A204.1 (cell line): ENCODE results near the gene ZBTB8A.
"Not testable (repeated sequence)": the region's sequence is repeated elsewhere in the genome, so short reads cannot be mapped to it uniquely, and the experiment has no call there.

Experiments
- FAIRE-seq: peaks from 2 replicates; lab custom pipeline; 2012; peaks lifted over from hg19 to GRCh38; lab: Jason Lieb, UNC

ZBTB8A gene

DNA sequence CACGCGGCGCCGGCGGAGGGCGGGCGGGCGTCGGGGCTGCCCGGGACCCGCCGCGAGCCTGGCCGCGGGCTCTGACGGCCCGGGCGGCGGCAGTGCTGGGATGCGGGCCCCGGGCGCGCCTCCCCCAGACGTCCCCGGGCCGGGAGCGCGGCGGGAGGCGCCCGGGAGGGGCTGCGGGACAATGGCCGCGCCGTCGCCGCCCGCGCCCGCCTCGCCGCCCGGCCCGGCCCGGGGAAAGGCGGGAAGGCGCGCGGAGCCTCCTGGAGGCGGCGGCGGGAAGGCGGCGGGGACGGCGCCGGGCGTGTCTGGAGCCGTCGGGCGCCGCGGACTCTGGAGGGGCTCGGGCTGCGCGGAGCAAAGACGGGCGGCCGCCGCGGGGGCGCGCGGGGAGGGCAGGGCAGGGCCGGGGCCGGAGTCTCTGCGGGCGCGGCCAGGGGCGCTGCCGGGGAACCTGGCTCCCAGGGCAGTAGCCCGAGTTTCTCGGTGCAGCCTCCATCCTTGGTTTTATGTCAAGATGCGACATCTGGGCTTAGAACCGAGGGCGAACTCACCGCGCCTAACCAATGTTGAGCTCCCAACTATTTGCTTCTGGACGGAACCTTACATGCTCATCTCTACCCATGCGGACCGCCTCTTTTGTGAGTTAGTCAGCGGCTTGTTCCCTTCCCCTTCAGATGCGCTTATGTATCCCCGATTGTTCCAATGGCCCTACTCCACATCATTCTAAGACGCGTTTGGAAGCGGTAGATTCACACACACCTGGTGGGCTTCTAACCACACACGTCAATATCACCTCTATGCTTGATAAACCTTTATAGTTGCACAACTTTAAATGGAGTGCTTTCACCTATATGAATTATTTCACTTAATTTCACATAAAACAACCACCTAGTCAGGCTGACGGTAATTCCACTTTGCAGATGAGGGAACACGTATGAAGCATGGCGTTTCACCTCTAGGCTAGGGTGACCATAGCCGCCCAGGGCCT, 651 bp downstream of the ZBTB8A start:
- FAIRE-seq: no peak

DNA sequence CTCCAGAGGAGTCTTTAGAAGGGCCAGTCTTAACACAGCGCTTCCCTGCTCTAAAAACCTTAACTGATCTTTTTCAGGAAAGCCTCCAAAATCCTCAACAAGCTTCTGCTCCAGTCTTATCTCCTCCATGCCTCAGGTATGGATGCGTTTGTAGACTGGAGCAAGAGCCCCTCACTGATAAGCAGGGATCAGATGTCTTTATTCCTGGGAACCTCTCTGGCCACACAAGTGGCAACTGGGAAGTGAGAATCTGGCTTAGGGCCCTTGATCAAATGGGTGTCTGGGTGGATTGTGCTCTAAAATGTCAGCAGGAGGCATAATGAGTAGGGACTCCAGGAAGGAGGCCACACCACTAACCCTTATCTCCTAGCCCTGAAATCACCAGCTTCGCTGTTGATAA, 1.4 kb downstream of the ZBTB8A start:
- FAIRE-seq: no peak

DNA sequence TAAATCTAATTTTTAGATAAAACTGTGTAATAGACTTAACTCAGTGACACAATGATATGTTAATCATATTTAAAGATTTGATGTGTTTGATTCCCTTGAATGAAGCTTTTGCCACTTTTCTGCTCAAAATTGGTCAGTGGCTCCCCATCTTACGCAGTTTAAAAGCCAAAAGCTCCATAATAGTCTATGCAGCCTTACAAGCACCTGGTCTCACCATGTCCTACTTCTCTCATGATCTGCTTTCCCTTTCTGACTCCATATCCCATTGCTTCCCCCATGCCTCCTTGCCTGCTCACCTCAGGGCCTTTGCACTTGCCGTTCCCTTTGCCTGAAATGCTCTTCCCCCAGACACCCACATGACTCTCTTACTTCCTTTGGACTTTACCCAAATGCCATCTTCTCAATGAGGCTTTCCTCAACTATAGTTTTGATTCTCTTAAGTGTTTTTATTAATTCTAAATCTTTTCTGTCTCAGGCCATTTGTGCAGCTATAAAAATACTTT, 1.9 kb downstream of the ZBTB8A start:
- FAIRE-seq: no peak

GRCh38 chr1:32546611-32547010, 7.4 kb downstream of the ZBTB8A start:
- no peak for FAIRE-seq

DNA sequence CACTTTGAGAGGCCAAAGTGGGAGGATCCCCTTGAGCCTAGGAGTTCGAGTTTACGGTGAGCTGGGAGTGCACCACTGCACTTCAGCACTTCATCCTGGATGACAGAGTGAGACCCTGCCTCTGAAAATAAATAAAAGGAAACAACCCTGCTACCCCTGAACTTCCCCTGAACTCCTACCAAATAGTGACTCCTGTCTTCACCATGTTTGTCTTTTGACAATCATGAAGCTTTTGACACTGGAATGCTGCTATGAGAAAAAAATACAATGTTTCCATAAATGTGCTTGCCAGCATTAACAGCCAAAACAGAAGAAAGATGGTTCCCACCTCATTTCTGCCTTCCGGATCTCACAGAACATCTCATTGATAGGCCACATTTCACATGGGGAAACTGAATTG, 10.4 kb downstream of the ZBTB8A start:
- no peak for FAIRE-seq

DNA sequence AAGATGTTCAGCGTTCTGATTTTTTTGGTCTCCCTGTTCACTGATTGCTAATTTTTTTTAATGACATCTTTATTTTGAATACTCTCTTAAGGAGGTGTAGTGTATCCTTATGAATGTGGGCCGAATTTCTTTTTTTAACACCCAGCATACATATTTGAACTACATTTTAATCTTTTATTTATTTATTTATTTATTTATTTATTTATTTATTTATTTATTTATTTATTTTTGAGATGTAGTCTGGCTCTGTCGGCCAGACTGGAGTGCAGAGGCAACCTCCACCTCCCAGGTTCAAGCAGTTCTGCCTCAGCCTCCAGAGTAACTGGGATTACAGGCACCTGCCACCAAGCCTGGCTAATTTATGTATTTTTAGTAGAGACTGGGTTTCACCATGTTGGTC, 15.1 kb downstream of the ZBTB8A start:
- no peak for FAIRE-seq

- not testable (repeated sequence) for FAIRE-seq
Observed at GRCh38 chr1:32557035-32557434, 17.8 kb downstream of the ZBTB8A start.

DNA sequence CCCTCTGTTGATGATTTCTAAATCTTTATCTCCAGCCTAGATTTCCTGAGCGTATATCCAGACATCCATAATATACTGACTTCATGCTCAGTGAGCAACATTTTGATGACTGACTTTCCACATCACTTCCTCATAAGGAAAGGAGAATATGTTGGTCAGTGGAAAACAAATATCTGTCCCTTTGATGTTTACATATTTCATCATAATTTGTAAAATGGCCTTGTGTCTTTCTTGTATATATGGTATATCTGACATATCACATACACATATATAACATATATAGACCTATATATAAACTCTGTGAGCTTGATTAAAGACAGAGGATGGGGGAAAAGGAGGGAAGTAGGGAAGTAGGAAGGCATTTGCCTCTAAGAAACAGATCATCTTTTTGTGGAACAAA, 18.6 kb downstream of the ZBTB8A start:
- FAIRE-seq: no peak

DNA sequence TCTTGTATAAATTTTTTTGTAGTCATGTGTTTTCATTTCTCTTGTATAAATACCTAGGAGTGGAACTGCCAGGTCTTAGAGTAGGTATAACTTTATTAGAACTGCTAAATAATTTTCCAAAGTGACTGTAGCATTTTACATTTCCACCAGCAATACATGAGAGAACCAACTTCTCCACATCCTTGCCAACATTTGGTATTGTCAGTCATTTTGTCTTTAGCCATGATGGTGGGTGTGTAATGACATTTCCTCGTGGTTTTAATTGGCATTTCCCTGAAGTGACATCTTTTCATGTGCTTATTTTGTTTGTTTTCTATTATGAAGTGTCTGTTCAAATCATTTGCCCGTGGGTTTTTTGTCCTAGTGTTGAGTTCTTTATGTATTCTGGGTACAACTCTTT, 29.7 kb downstream of the ZBTB8A start:
- no peak for FAIRE-seq

- FAIRE-seq: no peak
Observed at GRCh38 chr1:32580348-32581017, 41.3 kb downstream of the ZBTB8A start.

- no peak for FAIRE-seq
Observed at GRCh38 chr1:32592943-32593342, 53.7 kb downstream of the ZBTB8A start.

DNA sequence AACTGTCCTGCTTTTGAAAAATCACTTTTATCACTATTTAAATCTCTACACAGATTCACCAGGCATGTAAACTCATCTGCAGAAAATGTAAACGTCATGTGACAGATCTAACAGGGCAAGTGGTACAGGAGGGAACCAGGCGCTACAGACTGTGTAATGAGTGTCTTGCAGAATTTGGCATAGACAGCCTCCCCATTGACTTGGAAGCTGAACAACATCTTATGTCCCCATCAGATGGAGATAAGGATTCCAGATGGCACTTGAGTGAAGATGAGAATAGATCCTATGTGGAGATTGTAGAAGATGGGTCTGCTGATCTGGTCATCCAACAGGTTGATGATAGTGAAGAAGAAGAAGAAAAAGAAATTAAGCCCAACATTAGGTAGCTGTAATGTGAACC, 60.8 kb downstream of the ZBTB8A start:
- FAIRE-seq: no peak

- no peak for FAIRE-seq
Observed at GRCh38 chr1:32605711-32606424, 66.6 kb downstream of the ZBTB8A start.

GRCh38 chr1:32606565-32607371, 67.5 kb downstream of the ZBTB8A start:
- no peak for FAIRE-seq

DNA sequence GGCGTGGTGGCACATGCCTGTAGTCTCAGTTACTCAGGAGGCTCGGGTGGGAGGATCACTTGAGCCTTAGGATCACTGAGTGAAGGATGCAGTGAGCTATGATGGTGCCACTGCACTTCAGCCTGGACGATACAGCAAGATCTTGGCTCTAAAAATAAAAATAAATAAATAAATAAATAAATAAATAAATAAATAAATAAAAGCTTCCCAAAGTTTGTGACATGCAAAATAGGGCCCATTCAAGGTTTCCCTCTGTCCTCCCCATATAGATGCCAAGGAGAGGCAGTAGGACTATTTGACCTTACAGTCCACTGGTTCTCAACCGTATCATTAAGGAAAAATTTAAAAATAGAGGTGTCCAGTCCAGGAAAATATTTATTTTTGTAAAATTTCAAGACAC, 70.0 kb downstream of the ZBTB8A start:
- FAIRE-seq: no peak

- FAIRE-seq: no peak
Observed at GRCh38 chr1:32611859-32612188, 72.6 kb downstream of the ZBTB8A start.

- no peak for FAIRE-seq
Observed at GRCh38 chr1:32612189-32612881, 73.1 kb downstream of the ZBTB8A start.

GRCh38 chr1:32613472-32613871, 74.2 kb downstream of the ZBTB8A start:
- FAIRE-seq: no peak

GRCh38 chr1:32618673-32619221, 79.5 kb downstream of the ZBTB8A start:
- no peak for FAIRE-seq

GRCh38 chr1:32619701-32620485, 80.7 kb downstream of the ZBTB8A start:
- FAIRE-seq: peak; percentile 57
